Thoracic aorta (tissue), 2 donors: ENCODE results near the gene IL37. TPM values are rescaled to one million over a fixed set of nuclear protein-coding genes. Genes with fewer than 3 reads are reported as not detected.
"Not testable (repeated sequence)": the region's sequence is repeated elsewhere in the genome, so short reads cannot be mapped to it uniquely, and the experiment has no call there.

ENCODE experiments used
- ATAC-seq: fragments of 150-250 bp; one replicate; pipeline ENCODE4 v1.8.0; 2017; ENCODE audit warnings: low read depth; ENCODE audit not compliant: insufficient number of reproducible peaks, low FRiP score
- DNase-seq: peaks from one replicate; pipeline ENCODE4 v3.0.0-alpha.2; 2020; ENCODE audit warnings: low spot score
- H3K27ac ChIP-seq, 2 donors: fragments of 200-600 bp; sonication (generic); 1 replicate in 1 of 2; 2 replicates in 1 of 2; pipeline ENCODE4 v1.5.1; 2016; ENCODE audit warnings: mild to moderate bottlenecking in 2 of 2, moderate library complexity in 2 of 2
- H3K27me3 ChIP-seq: fragments of 200-600 bp; sonication (generic); replicated peaks from 2 replicates; pipeline ENCODE4 v1.6.0; 2016; ENCODE audit warnings: mild to moderate bottlenecking; ENCODE audit not compliant: insufficient read depth
- H3K36me3 ChIP-seq: fragments of 200-600 bp; sonication (generic); one replicate; pipeline ENCODE4 v1.5.1; 2016
- H3K4me1 ChIP-seq, 2 donors: fragments of 200-600 bp; sonication (generic); 1 replicate in 1 of 2; 2 replicates in 1 of 2; pipeline versions ENCODE4 v1.5.1 to v1.6.0; 2016; ENCODE audit warnings: low read depth in 2 of 2, mild to moderate bottlenecking in 1 of 2; ENCODE audit not compliant: control insufficient read depth in 1 of 2
- H3K4me3 ChIP-seq: fragments of 200-600 bp; sonication (generic); 2 replicates; pipeline ENCODE4 v1.5.1; 2016; ENCODE audit warnings: mild to moderate bottlenecking
- H3K9me3 ChIP-seq: fragments of 200-600 bp; sonication (generic); 2 replicates; pipeline ENCODE4 v1.5.1; 2016
- CTCF ChIP-seq: fragments of 200-600 bp; sonication (generic); IDR thresholded peaks from one replicate; pipeline ENCODE4 v1.5.1; 2019; ENCODE audit warnings: antibody characterized with exemption
- total RNA-seq, 2 donors: library from RNA; depleted of rRNA; stranded (reverse); fragments of >200 nt; gene quantifications; one replicate each; pipeline versions ENCODE4 v1.1.0 to v1.2.3, GENCODE V29; 2016

The IL37 gene
- total RNA-seq, 2 donors from 2014 or later: not detected

- no peak for TF ChIP-seq CTCF
- no peak overlapping the region for H3K4me3 ChIP-seq
- H3K9me3 ChIP-seq: no peaks in the 10 kb centered on the region
- no peaks in the 10 kb centered on the region for H3K4me1 ChIP-seq
- H3K27ac ChIP-seq: no peak overlapping the region
- H3K36me3 ChIP-seq: no peaks in the 10 kb centered on the region
- DNase-seq (no peak), ATAC-seq (no peak)
- no peaks in the 10 kb centered on the region for H3K27me3 ChIP-seq
Observed at GRCh38 chr2:112891385-112891831, 19.6 kb upstream of the IL37 start.

GRCh38 chr2:112893752-112894151 lies 17.2 kb upstream of the IL37 start:
- no peak for TF ChIP-seq CTCF
- ATAC-seq (no peak), DNase-seq (no peak)
- H3K27ac ChIP-seq: no peak overlapping the region
- H3K9me3 ChIP-seq: no peaks in the 10 kb centered on the region
- H3K36me3 ChIP-seq: no peaks in the 10 kb centered on the region
- no peak overlapping the region for H3K4me3 ChIP-seq
- H3K4me1 ChIP-seq: no peaks in the 10 kb centered on the region
- H3K27me3 ChIP-seq: no peaks in the 10 kb centered on the region

GRCh38 chr2:112896909-112897623 lies 13.9 kb upstream of the IL37 start:
- Histone ChIP-seq H3K4me1 (no peaks in the 10 kb centered on the region), H3K9me3 (no peaks in the 10 kb centered on the region), H3K27me3 (no peaks in the 10 kb centered on the region), H3K27ac (no peak overlapping the region), H3K4me3 (no peak overlapping the region), H3K36me3 (no peaks in the 10 kb centered on the region)
- ATAC-seq: no peak
- TF ChIP-seq CTCF: no peak
- DNase-seq: no peak

GRCh38 chr2:112897624-112897978 lies 13.4 kb upstream of the IL37 start:
- TF ChIP-seq CTCF: no peak
- Histone ChIP-seq H3K36me3 (no peaks in the 10 kb centered on the region), H3K4me1 (no peaks in the 10 kb centered on the region), H3K4me3 (no peak overlapping the region), H3K9me3 (no peaks in the 10 kb centered on the region), H3K27ac (no peak overlapping the region), H3K27me3 (no peaks in the 10 kb centered on the region)
- no peak for DNase-seq
- ATAC-seq: no peak

- ATAC-seq, H3K4me3 ChIP-seq, DNase-seq, H3K27ac ChIP-seq, H3K9me3 ChIP-seq, H3K36me3 ChIP-seq, H3K4me1 ChIP-seq, H3K27me3 ChIP-seq: not testable (repeated sequence)
Observed at GRCh38 chr2:112901431-112902065, 9.4 kb upstream of the IL37 start.
